Adipocyte (in vitro differentiated cells): ENCODE measurements around the gene NOTUM.
"Not testable (repeated sequence)": the region's sequence is repeated elsewhere in the genome, so short reads cannot be mapped to it uniquely, and the experiment has no call there.

Experiments used
- DNase-seq: peaks from one replicate; pipeline ENCODE4 v3.0.0-alpha.2; 2015; ENCODE audit warnings: low read depth
- H3K27me3 ChIP-seq: replicated peaks from 2 replicates; pipeline ENCODE4 v1.7.0; 2013; ENCODE audit warnings: mild to moderate bottlenecking, low read length, moderate library complexity; ENCODE audit not compliant: control insufficient read depth, insufficient read depth
- H3K36me3 ChIP-seq: 2 replicates; pipeline ENCODE4 v1.7.0; 2013; ENCODE audit warnings: low read length, mild to moderate bottlenecking, moderate library complexity; ENCODE audit not compliant: control insufficient read depth, insufficient read depth, severe bottlenecking
- H3K4me1 ChIP-seq: 2 replicates; pipeline ENCODE4 v1.7.0; 2013; ENCODE audit warnings: mild to moderate bottlenecking, low read length, moderate library complexity; ENCODE audit not compliant: control insufficient read depth, insufficient read depth
- H3K4me3 ChIP-seq: 2 replicates; pipeline ENCODE4 v1.7.0; 2013; ENCODE audit warnings: mild to moderate bottlenecking, low read length, moderate library complexity
- H3K9ac ChIP-seq: 2 replicates; pipeline ENCODE4 v1.7.0; 2013; ENCODE audit warnings: mild to moderate bottlenecking, low read length, moderate library complexity
- H3K9me3 ChIP-seq: 2 replicates; pipeline ENCODE4 v1.7.0; 2013; ENCODE audit warnings: mild to moderate bottlenecking, low read length, moderate library complexity; ENCODE audit not compliant: control insufficient read depth

The NOTUM gene

DNA sequence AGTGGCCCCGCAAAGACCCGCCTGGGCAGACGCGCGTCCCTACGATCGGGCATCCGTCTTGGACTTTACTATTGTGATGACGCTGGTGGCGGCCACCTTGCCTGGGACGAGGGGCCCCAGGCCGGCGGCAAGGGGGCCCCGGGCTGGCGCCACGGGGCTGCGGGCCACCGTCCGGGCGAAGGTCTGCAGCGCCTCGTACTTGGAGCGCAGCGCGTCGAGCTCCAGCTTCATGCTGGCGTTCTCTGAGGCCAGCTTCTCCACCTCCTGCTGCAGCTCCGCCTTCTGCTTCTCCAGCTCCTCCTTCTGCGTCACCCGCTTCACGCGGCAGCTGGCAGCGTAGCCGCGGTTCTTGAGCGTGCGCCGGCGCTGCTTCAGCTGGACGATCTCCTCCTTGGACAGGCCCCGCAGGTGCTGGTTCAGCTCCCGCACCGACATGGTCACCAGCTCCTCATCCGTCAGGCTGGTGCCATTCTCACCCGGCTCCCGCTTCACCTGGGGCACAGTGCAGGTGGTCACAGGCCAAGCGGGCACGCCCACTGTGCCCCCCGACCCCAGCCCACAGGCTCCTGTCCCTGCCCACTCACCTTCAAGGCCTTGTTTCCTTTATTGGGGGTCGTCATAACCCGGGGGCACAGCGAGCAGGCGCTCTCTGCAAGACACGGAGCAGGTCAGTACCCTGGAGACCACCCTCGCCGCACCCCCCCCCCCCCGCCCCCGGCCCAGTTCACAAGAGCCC is 38.3 kb downstream of the NOTUM start:
- Histone ChIP-seq H3K27me3 (no peaks in the 10 kb centered on the region), H3K4me3 (peak overlapping the region; percentile 76), H3K9me3 (no peaks in the 10 kb centered on the region), H3K4me1 (peaks cover 37% of the 10 kb centered on the region), H3K9ac (no peak overlapping the region), H3K36me3 (peaks cover 14% of the 10 kb centered on the region)
- DNase-seq: no peak

DNA sequence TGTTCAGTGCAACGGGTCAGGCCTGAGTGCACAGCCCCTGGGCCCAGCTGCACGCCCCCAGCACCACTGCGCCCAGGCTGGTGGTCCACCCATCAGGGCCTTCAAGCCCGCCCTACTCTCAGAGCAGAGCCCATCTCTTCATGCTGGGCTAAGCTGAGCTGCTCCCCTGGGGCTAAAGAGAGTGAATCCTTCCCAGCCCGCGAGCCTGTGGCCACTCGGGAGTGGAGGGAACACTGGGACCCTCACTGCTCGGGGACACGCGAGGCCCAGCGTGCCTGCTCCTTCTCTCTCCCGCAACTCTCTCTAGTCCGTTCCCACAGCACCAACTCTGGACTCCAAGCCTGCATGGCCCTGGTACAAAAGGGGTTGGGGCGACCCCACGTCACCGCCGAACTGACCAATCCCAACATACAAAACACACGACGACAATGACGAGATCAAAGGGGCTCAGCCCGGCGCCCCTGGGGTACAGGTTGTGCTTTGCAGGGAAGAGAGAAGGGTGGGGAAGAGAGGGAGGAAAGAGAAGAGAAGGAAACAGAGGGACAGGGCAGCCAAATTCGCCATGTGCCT is 38.9 kb downstream of the NOTUM start:
- Histone ChIP-seq H3K4me3 (no peak overlapping the region), H3K9me3 (no peaks in the 10 kb centered on the region), H3K36me3 (peaks cover 14% of the 10 kb centered on the region), H3K9ac (no peak overlapping the region), H3K4me1 (peaks cover 39% of the 10 kb centered on the region), H3K27me3 (no peaks in the 10 kb centered on the region)
- DNase-seq: no peak

DNA sequence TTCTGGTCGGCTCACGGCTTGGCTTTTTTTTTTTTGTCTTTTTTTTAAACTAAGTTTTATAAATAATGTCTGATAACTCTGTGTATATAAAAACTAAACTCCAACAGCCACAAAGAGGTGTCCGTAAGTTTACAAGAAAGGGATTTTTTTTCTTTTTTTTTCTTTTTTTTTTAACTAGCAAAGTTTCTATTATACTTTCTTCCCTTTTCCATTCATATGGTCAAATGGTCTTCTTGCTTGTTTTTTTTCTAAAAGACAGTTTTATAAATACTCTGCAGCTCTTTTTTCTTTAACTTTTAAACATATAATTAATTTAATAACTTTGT is 39.5 kb downstream of the NOTUM start:
- no peak overlapping the region for H3K4me3 ChIP-seq
- H3K27me3 ChIP-seq: no peaks in the 10 kb centered on the region
- peaks cover 45% of the 10 kb centered on the region for H3K4me1 ChIP-seq
- no peak for DNase-seq
- no peaks in the 10 kb centered on the region for H3K9me3 ChIP-seq
- H3K36me3 ChIP-seq: peaks cover 14% of the 10 kb centered on the region
- H3K9ac ChIP-seq: no peak overlapping the region

DNA sequence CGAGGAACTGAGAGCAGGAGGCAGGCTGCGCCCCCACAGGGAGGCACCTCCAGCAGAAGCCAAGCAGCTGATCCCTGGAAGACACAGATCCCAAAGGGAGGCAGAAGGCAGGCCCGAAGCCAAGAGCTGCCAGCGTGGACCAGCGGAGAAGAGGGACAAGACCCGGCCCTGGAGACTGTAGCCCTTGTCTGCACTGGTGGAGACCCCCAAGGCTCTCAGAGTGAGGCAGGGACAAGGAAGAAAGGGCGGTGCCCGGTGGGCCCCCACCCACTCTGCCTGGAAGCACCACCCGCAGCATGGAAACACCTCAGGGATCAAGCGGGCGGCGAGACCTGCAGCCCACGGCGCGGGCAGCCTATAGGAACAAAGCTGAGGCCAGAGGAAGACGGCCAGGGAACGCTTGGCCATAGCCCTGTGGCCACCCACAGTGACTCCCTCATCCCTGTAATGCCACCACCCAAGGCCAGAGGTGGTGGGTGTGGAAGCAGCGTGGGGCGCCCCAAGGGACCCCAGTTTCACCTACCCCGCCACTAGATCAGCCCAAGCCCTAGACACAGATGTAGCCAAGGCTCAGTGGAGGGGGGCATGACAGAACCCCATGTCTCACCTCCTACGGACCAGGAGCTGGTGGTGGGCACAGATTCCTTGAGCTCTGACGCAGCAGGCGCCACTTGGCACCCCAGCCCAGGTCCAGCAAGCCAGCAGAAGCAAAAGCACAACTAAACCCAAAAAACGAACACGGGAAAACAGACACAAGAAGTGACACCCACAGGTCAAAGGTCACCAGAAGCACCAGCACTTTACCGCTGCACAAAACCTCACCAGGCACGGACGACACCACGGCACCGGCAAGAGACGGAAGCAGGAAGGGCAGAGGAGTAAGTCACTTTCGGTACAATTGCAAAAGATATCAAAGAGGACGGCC is 40.1 kb downstream of the NOTUM start:
- H3K9me3 ChIP-seq: no peaks in the 10 kb centered on the region
- H3K4me1 ChIP-seq: peaks cover 46% of the 10 kb centered on the region
- H3K4me3 ChIP-seq: no peak overlapping the region
- H3K9ac ChIP-seq: peak overlapping the region; percentile 26
- no peaks in the 10 kb centered on the region for H3K27me3 ChIP-seq
- DNase-seq: no peak
- peaks cover 14% of the 10 kb centered on the region for H3K36me3 ChIP-seq

DNA sequence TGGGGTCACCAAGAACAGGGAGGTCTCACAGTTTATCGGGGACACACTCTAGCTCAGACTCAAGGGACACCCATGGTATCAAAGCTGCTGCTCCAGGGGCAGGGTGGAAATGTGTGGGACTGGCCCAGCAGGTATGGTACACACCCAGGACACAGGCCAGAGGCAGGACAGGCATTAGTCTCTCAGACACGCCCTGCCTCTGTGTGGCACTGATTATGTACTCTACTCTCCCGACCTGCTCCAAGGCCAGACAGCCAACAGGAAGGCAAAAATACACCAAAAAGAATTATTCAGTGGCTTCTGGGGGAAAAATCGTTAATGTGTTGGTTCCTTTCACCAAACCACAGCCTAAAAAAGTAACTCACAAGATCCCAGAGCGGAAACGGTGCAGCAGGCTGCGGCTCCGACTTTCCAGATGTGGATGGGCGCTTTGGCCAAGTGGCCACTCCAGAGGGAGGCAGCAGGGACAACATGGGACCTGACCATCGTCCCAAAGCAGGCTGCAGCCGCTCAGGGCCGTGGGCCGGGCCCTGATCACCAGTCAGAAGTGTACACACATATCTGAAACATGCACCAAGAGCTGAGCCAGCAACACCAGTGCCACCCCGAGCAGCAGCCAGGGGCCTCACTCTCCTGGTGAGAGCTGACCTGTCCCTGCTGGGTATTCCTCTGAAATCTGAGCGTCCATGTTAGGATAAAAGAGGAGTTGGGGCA is 42.0 kb downstream of the NOTUM start:
- H3K9ac ChIP-seq: no peak overlapping the region
- no peak overlapping the region for H3K4me3 ChIP-seq
- H3K36me3 ChIP-seq: peaks cover 32% of the 10 kb centered on the region
- H3K27me3 ChIP-seq: no peaks in the 10 kb centered on the region
- no peak for DNase-seq
- H3K4me1 ChIP-seq: peaks cover 34% of the 10 kb centered on the region
- H3K9me3 ChIP-seq: no peaks in the 10 kb centered on the region

DNA sequence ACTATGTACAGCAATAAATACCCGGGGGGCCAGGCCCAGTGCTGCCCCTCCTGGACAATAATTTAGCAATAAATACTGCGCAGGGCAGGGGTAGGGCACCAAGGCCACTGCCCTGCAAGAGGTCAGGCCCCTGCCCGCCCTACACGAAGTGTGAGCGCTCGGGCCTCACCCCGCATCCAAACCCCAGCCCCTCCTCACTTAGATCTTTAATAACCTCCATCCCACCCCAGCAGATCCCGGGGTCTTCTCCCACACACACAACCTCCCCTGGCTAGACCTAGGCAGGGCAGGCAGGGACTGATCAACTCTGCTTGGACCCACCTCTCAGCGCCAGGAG is 42.7 kb downstream of the NOTUM start:
- H3K9me3 ChIP-seq, H3K4me3 ChIP-seq, H3K9ac ChIP-seq, DNase-seq, H3K27me3 ChIP-seq: not testable (repeated sequence)
- Histone ChIP-seq H3K36me3 (peaks cover 39% of the 10 kb centered on the region), H3K4me1 (peaks cover 27% of the 10 kb centered on the region)

DNA sequence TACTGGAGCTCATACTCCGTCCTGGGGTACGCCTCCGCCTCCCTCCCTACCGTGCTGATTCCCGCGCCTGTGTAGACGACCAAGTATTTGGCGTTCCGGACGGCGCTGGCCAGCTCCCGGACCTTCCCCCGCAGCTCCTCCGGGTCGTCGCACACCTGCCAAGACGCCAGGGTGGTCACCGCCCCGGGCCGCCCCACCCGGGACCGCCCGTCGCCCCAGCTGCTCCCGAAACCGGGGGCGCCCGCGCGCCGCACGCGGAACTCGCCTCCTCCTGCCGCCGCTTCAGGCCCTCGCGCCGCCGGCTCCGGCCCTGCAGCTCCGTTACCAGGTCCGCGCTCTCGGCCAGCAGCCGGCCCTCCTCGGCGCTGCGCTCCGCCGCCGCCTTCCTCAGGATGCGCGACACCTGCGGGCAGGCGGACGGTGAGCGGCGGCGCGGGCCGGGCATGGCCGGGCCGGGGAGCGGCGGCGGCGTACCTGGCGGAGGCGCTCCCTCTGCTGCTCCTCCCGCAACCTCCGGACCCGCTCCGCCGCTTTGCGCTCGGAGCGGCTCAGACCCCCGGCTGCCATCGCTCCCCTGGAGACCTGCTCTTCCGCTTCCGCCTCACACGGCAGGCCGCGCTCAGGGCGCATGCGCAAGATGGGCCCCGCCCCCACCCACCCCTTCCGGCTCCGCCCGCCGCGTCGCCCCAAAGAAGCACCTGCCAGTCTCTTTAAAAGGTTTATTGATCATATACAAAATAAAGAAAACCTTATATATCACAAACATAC is 43.2 kb downstream of the NOTUM start, which contains the start of gene SIRT7:
Gene SIRT7, minus strand, starts transcription at position 612 of the 768 bp plus-strand sequence. Its CDS starts 45 bp downstream, at position 567.
- H3K36me3 ChIP-seq: peaks cover 45% of the 10 kb centered on the region
- DNase-seq: peak; percentile 87

DNA sequence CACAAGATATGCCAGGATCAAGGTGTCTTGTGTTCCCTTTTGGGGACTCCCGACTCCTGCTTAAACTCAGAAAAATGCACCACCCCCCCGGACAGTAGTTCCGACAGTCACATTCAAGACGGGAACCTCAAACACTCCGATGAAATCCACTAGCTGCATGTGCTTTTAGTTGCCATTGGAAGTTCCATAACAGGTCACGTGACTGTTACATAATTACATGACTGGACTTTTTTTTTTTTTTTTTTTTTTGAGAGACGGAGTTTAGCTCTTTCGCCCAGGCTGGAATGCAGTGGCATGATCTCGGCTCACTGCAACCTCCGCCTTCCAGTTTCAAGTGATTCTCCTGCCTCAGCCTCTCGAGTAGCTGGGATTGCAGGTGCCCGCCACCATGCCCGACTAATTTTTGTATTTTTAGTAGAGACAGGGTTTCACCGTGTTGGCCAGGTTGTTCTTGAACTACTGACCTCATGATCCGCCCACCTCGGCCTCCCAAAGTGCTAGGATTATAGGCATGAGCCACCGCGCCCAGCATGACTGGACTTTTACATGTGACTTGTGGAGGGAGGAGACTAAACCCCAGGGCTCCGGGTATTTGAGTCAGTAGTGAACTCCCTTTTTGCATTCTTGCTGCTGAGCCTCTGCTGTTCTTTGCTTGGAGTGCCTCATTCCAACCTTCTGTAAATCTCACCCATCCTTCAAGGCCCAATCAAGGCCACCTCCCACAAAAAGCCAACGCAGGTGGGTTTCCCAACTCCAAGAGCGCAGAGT is 44.6 kb downstream of the NOTUM start:
- H3K36me3 ChIP-seq: peaks cover 44% of the 10 kb centered on the region
- no peaks in the 10 kb centered on the region for H3K27me3 ChIP-seq
- H3K9me3 ChIP-seq: no peaks in the 10 kb centered on the region
- H3K4me3 ChIP-seq: peak overlapping the region; percentile 78
- peaks cover 19% of the 10 kb centered on the region for H3K4me1 ChIP-seq
- peak; percentile 46 for DNase-seq
- H3K9ac ChIP-seq: peak overlapping the region; percentile 81

More for the DNA sequence above, 43.2 kb downstream of the NOTUM start, which contains the start of gene SIRT7:
- Histone ChIP-seq H3K4me3 (peak within 1 kb of the TSS; percentile 78), H3K9me3 (no peaks in the 10 kb centered on the region), H3K27me3 (no peaks in the 10 kb centered on the region), H3K4me1 (peaks cover 23% of the 10 kb centered on the region), H3K9ac (peak within 1 kb of the TSS; percentile 81)

DNA sequence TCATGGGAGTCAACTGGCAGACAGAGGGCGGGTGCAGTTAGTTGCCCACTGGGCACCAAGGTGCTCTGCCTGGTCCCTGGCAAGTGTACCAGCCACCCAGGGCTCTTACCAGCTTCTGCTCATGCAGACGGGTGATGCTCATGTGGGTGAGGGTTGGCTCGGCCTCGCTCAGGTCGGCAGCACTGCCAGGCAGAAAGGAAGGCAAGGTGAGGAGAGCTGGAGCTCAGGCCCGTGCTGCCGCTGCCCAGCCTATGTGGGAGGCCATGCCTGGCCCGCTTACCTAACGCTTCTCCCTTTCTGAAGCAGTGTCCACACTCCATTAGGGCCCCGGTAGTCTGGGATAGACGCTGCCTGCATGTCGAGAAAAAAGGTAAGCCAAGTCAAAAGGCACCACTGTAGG is 45.7 kb downstream of the NOTUM start:
- no peak for DNase-seq
- Histone ChIP-seq H3K27me3 (no peaks in the 10 kb centered on the region), H3K4me1 (peaks cover 15% of the 10 kb centered on the region), H3K9me3 (no peaks in the 10 kb centered on the region), H3K36me3 (peaks cover 39% of the 10 kb centered on the region), H3K9ac (no peak overlapping the region), H3K4me3 (no peak overlapping the region)
